ENCODE results near the gene TERC.

DNA sequence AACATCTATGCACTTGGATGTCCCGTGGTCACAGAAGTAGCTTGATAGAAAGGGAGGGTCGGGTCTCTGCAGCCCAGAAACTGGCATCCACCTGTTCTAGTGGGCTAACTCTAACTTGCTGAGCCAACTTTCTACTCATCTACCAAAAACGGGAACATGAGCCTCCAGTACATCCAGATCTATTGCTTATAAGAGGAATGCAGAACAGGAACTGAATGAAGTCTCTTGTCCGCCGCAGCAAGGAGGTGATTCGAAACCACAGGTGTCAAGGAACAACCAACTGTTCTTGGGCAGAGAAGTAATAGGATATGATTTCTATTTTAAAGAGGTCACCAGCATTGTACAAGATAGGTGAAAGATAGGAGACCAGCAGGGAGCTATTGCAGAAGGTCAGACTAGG is 17.9 kb downstream of the TERC start:
- no peak for TF ChIP-seq POLR2A (IDR thresholded peaks at IDR 0.05)
- TF ChIP-seq, protein P1, sequence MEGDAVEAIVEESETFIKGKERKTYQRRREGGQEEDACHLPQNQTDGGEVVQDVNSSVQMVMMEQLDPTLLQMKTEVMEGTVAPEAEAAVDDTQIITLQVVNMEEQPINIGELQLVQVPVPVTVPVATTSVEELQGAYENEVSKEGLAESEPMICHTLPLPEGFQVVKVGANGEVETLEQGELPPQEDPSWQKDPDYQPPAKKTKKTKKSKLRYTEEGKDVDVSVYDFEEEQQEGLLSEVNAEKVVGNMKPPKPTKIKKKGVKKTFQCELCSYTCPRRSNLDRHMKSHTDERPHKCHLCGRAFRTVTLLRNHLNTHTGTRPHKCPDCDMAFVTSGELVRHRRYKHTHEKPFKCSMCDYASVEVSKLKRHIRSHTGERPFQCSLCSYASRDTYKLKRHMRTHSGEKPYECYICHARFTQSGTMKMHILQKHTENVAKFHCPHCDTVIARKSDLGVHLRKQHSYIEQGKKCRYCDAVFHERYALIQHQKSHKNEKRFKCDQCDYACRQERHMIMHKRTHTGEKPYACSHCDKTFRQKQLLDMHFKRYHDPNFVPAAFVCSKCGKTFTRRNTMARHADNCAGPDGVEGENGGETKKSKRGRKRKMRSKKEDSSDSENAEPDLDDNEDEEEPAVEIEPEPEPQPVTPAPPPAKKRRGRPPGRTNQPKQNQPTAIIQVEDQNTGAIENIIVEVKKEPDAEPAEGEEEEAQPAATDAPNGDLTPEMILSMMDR (IDR thresholded peaks at IDR 0.05) = no peak
